DMS114 treated with DMSO at 0.1 percent for 48 hours (cell line): ENCODE measurements around the gene GNPTAB.
A peak's percentile ranks its signal among the peaks of the same experiment; 100 is the strongest.
"Not testable (repeated sequence)": the region's sequence is repeated elsewhere in the genome, so short reads cannot be mapped to it uniquely, and the experiment has no call there.

Experiments
- DNase-seq: peaks from one replicate; lab custom pipeline; 2025; ENCODE audit not compliant: unreplicated experiment; lab: John Stamatoyannopoulos, UW

The GNPTAB gene

GRCh38 chr12:101854747-101855146 lies 24.0 kb upstream of the GNPTAB start:
- DNase-seq = no peak

DNA sequence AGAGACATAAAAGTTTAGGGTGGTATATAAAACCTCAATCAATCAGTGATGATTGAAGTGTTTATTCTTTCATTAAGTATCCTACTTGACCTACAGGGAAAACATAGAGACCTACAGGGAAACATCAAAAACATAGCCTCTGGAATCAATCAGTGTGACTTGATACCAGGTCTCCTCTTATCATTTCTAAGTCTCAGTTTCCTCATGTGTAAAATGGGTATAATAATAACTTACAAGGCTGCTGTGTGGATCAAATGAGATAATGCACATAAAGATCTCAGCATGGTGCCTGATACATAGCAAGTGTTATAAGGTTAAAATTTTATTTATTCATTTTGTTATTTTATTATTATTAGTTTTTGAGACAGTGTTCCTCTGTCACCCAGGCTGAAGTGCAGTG lies 22.2 kb upstream of the GNPTAB start:
- DNase-seq = no peak

- DNase-seq = no peak
These were observed 19.4 kb upstream of the GNPTAB start for GRCh38 chr12:101850199-101850598.

DNA sequence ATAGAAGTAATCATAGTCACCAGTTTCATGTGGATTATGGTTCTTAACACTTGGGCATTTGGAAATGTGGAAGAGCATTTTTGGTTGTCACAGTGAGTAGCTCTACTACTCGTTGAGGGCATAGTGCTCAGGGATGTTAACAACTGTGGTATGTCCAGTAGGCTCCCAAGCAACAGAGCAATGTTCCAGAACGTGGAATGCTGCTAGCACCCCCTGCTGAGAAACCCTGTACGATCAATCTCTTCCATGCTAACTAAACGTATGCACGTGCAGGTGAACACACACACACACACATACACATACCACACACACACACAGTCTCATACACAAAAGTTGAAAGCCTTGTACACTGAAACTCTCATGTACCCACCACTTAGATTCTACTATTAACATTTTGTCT lies 16.6 kb upstream of the GNPTAB start:
- DNase-seq = no peak

DNA sequence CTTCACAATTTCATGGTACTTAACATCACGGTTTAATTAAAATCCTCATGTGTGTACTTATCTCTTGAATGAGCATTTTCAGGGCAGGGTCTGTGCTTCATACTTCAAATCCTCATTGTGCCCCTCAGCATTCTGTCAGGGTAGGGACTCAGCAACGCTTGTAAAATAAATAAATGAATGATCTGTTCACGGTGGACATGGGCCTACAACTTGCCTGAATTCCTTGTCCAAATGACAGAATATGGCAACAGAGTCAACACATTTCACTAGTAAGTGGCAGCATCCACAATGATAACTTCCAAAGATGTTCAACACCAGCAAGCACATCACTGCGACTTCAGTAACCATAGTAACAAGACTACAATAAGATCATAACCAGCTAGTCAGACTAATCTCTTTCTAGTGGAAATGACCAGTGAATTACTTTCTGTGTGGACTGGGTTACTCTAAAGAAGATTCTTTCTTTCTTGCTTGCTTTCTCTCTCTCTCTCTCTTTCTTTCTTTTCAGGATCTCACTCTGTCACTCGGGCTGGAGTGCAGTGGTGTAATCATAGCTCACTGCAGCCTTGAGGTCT lies 14.5 kb upstream of the GNPTAB start:
- no peak for DNase-seq

- no peak for DNase-seq
These were observed 10.3 kb upstream of the GNPTAB start for GRCh38 chr12:101841069-101841468.

- peak; percentile 49 for DNase-seq
These were observed 8.8 kb upstream of the GNPTAB start for GRCh38 chr12:101839324-101840283.

- DNase-seq = no peak
These were observed 8.0 kb upstream of the GNPTAB start for GRCh38 chr12:101838628-101839323.

- DNase-seq = no peak
These were observed 1.3 kb upstream of the GNPTAB start for GRCh38 chr12:101832030-101832429.

GRCh38 chr12:101829639-101830366 lies 956 bp downstream of the GNPTAB start:
- DNase-seq = peak; percentile 12

DNA sequence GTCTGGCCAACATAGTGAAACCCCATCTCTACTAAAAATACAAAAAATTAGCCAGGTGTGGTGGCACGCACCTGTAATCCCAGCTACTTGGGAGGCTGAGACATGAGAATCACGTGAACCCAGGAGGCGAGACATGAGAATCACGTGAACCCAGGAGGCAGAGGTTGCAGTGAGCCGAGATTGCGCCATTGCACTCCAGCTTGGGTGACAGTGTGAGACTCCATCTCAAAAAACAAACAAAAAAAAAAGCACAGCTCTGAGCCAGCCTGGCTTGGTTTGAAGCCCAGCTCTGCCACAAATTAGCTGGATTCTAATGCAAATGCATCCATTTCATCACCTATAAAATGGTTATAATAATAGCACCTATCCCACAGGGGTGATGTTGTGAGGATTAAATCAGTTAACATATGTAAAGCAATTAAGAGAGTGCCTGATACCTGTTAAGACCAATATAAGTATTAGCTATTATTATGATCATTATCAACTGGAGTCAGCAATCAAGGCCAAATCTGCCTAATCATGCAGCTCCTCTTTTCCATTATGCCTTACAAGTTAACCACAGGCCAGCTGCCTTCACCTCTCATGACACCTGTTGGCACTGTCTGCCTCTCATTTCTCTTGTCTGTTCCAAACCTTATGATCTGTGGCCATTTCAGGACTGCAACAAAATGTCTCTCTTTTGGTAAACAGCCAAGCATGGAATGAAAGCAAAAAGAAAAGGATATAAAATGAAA lies 2.1 kb downstream of the GNPTAB start:
- DNase-seq = no peak

DNA sequence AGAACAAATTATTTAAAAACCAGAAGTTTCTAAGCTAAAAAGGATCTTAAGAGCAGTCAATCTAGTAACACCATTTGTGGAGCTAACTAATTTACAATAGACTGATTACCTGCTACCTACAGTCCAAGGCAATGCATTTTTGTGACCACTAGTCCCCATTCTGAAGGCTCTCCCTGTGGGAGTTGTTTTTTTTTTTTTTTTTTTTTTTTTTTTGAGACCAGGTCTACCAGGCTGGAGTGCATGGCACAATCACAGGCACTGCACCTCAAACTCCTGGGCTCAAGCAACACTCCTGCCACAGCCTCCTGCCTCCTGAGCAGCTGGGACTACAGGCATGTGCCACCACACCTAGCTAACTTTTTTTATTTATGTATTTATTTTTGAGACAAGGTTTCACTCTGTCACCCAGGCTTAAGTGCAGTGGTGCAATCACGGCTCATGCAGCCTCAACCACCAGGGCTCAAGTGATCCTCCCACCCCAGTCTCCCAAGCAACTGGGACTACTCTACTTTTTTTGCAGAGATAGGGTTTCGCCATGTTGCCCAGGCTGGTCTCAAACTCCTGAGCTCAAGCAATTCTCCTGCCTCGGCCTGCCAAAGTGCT lies 3.9 kb downstream of the GNPTAB start:
- DNase-seq = no peak

DNA sequence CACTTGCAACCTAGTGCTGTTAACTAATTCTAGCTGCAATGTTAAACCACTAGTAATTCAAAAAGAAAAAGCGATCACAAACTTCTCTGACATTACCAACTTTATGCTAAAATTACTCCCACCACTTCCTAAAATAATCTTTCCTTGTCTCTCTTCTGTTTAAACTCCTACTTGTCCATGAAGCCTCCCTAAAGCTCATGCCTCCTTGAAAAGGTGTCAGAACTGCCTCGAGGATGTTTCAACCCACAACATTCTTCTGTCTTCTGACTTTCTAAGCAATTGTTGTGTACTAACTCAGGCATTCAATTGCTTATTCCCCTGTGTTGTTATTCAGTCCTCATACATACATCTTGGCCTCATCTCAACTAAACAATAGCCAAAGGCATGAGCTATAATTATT lies 5.9 kb downstream of the GNPTAB start:
- no peak for DNase-seq

- DNase-seq = peak; percentile 33
These were observed 6.9 kb downstream of the GNPTAB start for GRCh38 chr12:101823891-101824290.

- no peak for DNase-seq
These were observed 7.7 kb downstream of the GNPTAB start for GRCh38 chr12:101823039-101823438.

GRCh38 chr12:101819467-101819866 lies 11.3 kb downstream of the GNPTAB start:
- DNase-seq = no peak

- DNase-seq = not testable (repeated sequence)
These were observed 12.1 kb downstream of the GNPTAB start for GRCh38 chr12:101818689-101819088.

DNA sequence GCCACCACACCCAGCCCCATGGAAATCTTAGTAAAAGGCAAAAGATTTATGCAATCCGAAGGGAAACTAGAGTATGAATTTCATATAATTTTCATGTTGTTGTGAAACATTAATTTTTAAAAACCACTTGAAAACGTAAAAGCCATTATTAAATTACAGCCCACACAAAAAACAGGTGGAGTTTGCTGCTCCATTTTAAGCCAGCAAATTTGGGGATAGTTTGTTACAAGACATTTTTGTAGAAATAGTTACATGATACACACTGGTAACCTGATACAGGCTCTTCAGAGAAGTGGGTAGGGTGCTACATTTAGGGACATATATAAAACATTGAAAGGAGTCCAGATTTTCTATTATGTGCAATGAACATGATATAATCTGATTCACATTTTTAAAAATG lies 17.6 kb downstream of the GNPTAB start:
- DNase-seq = no peak

DNA sequence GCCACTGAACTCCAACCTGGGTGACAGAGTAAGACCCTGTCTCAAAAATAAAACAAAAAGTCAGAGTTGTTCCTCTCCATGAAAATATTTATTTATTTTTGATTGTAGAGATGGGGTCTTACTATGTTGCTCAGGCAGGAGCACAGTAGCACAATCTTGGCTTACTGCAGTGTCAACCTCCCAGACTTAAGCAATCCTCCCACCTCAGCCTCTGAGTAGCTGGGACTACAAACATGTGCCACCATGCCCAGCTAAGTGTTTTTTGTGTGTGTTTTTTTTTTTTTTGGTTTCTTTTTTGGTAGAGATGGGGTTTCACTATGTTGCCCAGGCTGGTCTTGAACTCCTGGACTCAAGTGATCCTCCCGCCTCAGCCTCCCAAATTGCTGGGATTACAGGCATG lies 18.0 kb downstream of the GNPTAB start:
- DNase-seq = not testable (repeated sequence)

- not testable (repeated sequence) for DNase-seq
These were observed 19.4 kb downstream of the GNPTAB start for GRCh38 chr12:101811342-101811741.
